SIG-M5 treated with dmso at 0.1 percent for 504 hours (cell line): ENCODE results near the gene MCF2.
"Not testable (repeated sequence)": the region's sequence is repeated elsewhere in the genome, so short reads cannot be mapped to it uniquely, and the experiment has no call there.

ENCODE experiments used
- DNase-seq: peaks from one replicate; lab custom pipeline; 2025; ENCODE audit not compliant: unreplicated experiment; lab: John Stamatoyannopoulos, UW

Gene MCF2

GRCh38 chrX:139708067-139708466 is at the start of gene MCF2:
TSS of gene MCF2 (minus strand) at chrX:139708167. CDS start at chrX:139651744, 56,423 bp downstream.
- DNase-seq = no peak

- no peak for DNase-seq
Observed at GRCh38 chrX:139751053-139751452, 43.1 kb upstream of the MCF2 start.

GRCh38 chrX:139750390-139750789 is 42.4 kb upstream of the MCF2 start:
- no peak for DNase-seq

GRCh38 chrX:139739138-139739537 is 31.2 kb upstream of the MCF2 start:
- DNase-seq = no peak

- no peak for DNase-seq
Observed at GRCh38 chrX:139738581-139738980, 30.6 kb upstream of the MCF2 start.

GRCh38 chrX:139736151-139736550 is 28.2 kb upstream of the MCF2 start:
- DNase-seq = no peak

GRCh38 chrX:139734996-139735395 is 27.0 kb upstream of the MCF2 start:
- DNase-seq = no peak

- DNase-seq = no peak
Observed at GRCh38 chrX:139725720-139726119, 17.8 kb upstream of the MCF2 start.

GRCh38 chrX:139724626-139725025 is 16.7 kb upstream of the MCF2 start:
- no peak for DNase-seq

GRCh38 chrX:139720979-139721378 is 13.0 kb upstream of the MCF2 start:
- no peak for DNase-seq

GRCh38 chrX:139720136-139720535 is 12.2 kb upstream of the MCF2 start:
- DNase-seq = no peak

GRCh38 chrX:139702658-139703057 is 5.3 kb downstream of the MCF2 start:
- DNase-seq = no peak

- DNase-seq = no peak
Observed at GRCh38 chrX:139692908-139693307, 15.1 kb downstream of the MCF2 start.

GRCh38 chrX:139692506-139692849 is 15.5 kb downstream of the MCF2 start:
- DNase-seq = no peak

GRCh38 chrX:139691843-139692505 is 16.0 kb downstream of the MCF2 start:
- DNase-seq = no peak

GRCh38 chrX:139691493-139691842 is 16.5 kb downstream of the MCF2 start:
- DNase-seq = no peak

- DNase-seq = not testable (repeated sequence)
Observed at GRCh38 chrX:139685175-139685574, 22.8 kb downstream of the MCF2 start.

- DNase-seq = no peak
Observed at GRCh38 chrX:139680356-139680755, 27.6 kb downstream of the MCF2 start.

GRCh38 chrX:139647597-139647996 is 60.4 kb downstream of the MCF2 start:
- no peak for DNase-seq

GRCh38 chrX:139642241-139642927 is 65.6 kb downstream of the MCF2 start:
- no peak for DNase-seq

- DNase-seq = no peak
Observed at GRCh38 chrX:139640259-139640658, 67.7 kb downstream of the MCF2 start.

- DNase-seq = no peak
Observed at GRCh38 chrX:139639253-139639652, 68.7 kb downstream of the MCF2 start.

GRCh38 chrX:139600105-139600504 is 107.9 kb downstream of the MCF2 start:
- no peak for DNase-seq
